Measurements from ENCODE around the gene LSP1. TPM values are rescaled to one million over a fixed set of nuclear protein-coding genes. Genes with fewer than 3 reads are reported as not detected.

The LSP1 gene
- total and polyA plus RNA-seq, 2 of the 8 experiments (the other 6 are each of a cell fraction or from before 2014, with no cell fraction given): 0.03 TPM; not detected in 1

DNA sequence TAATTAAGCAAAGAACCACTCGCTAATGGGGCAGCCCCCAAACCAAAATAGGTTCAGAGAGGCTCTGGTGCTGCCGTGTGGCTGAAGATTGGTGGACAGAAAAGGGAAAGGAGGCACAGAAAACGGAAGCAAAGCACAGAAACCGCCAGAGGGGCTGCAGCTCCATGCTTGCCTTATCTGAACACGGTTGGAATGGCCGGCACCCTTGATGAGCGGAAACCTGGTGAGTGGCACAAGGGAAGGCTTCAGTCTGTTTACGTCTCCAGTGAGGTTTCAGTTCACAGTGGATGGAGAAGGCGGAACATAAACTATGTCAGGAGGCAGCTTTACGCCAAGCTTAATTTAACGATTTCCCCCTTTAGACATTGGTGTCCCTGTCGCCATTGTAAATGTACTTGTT is 44.0 kb downstream of the LSP1 start (continued):
- TF ChIP-seq, protein P1, sequence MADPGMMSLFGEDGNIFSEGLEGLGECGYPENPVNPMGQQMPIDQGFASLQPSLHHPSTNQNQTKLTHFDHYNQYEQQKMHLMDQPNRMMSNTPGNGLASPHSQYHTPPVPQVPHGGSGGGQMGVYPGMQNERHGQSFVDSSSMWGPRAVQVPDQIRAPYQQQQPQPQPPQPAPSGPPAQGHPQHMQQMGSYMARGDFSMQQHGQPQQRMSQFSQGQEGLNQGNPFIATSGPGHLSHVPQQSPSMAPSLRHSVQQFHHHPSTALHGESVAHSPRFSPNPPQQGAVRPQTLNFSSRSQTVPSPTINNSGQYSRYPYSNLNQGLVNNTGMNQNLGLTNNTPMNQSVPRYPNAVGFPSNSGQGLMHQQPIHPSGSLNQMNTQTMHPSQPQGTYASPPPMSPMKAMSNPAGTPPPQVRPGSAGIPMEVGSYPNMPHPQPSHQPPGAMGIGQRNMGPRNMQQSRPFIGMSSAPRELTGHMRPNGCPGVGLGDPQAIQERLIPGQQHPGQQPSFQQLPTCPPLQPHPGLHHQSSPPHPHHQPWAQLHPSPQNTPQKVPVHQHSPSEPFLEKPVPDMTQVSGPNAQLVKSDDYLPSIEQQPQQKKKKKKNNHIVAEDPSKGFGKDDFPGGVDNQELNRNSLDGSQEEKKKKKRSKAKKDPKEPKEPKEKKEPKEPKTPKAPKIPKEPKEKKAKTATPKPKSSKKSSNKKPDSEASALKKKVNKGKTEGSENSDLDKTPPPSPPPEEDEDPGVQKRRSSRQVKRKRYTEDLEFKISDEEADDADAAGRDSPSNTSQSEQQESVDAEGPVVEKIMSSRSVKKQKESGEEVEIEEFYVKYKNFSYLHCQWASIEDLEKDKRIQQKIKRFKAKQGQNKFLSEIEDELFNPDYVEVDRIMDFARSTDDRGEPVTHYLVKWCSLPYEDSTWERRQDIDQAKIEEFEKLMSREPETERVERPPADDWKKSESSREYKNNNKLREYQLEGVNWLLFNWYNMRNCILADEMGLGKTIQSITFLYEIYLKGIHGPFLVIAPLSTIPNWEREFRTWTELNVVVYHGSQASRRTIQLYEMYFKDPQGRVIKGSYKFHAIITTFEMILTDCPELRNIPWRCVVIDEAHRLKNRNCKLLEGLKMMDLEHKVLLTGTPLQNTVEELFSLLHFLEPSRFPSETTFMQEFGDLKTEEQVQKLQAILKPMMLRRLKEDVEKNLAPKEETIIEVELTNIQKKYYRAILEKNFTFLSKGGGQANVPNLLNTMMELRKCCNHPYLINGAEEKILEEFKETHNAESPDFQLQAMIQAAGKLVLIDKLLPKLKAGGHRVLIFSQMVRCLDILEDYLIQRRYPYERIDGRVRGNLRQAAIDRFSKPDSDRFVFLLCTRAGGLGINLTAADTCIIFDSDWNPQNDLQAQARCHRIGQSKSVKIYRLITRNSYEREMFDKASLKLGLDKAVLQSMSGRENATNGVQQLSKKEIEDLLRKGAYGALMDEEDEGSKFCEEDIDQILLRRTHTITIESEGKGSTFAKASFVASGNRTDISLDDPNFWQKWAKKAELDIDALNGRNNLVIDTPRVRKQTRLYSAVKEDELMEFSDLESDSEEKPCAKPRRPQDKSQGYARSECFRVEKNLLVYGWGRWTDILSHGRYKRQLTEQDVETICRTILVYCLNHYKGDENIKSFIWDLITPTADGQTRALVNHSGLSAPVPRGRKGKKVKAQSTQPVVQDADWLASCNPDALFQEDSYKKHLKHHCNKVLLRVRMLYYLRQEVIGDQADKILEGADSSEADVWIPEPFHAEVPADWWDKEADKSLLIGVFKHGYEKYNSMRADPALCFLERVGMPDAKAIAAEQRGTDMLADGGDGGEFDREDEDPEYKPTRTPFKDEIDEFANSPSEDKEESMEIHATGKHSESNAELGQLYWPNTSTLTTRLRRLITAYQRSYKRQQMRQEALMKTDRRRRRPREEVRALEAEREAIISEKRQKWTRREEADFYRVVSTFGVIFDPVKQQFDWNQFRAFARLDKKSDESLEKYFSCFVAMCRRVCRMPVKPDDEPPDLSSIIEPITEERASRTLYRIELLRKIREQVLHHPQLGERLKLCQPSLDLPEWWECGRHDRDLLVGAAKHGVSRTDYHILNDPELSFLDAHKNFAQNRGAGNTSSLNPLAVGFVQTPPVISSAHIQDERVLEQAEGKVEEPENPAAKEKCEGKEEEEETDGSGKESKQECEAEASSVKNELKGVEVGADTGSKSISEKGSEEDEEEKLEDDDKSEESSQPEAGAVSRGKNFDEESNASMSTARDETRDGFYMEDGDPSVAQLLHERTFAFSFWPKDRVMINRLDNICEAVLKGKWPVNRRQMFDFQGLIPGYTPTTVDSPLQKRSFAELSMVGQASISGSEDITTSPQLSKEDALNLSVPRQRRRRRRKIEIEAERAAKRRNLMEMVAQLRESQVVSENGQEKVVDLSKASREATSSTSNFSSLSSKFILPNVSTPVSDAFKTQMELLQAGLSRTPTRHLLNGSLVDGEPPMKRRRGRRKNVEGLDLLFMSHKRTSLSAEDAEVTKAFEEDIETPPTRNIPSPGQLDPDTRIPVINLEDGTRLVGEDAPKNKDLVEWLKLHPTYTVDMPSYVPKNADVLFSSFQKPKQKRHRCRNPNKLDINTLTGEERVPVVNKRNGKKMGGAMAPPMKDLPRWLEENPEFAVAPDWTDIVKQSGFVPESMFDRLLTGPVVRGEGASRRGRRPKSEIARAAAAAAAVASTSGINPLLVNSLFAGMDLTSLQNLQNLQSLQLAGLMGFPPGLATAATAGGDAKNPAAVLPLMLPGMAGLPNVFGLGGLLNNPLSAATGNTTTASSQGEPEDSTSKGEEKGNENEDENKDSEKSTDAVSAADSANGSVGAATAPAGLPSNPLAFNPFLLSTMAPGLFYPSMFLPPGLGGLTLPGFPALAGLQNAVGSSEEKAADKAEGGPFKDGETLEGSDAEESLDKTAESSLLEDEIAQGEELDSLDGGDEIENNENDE (IDR thresholded peaks at IDR 0.05; ENCODE audit: insufficient replicate concordance, low read length): no peak

Data from H1 (cell line).